M059J (cell line): ENCODE data around the gene KLK10. TPM values are rescaled to one million over a fixed set of nuclear protein-coding genes. Genes with fewer than 3 reads are reported as not detected.

Experiments used
- DNase-seq: peaks from one replicate; pipeline ENCODE4 v3.0.0-alpha.2; 2012; ENCODE audit warnings: low read depth
- total RNA-seq: library from RNA; depleted of rRNA; stranded (reverse); fragments of >200 nt; shearing (Covaris generic); gene quantifications from 2 replicates; pipeline ENCODE4 v1.2.3, GENCODE V29; 2014; rRNA removed

The KLK10 gene
- total RNA-seq = not detected in 2 replicates

- no peak for DNase-seq
Observed at GRCh38 chr19:51019544-51019925, at the start of gene KLK10. Gene KLK10, minus strand, starts transcription at chr19:51019709. Its CDS starts 579 bp downstream, at chr19:51019130.

GRCh38 chr19:51066393-51067186, 47.1 kb upstream of the KLK10 start:
- DNase-seq = no peak

- DNase-seq = no peak
Observed at GRCh38 chr19:51065221-51065960, 45.9 kb upstream of the KLK10 start.

- DNase-seq = no peak
Observed at GRCh38 chr19:51064534-51065220, 45.2 kb upstream of the KLK10 start, which contains the start of gene KLK13. Gene KLK13, minus strand, starts transcription at chr19:51065092. Its CDS starts 25 bp downstream, at chr19:51065067.

GRCh38 chr19:51063664-51064063, 44.2 kb upstream of the KLK10 start:
- no peak for DNase-seq

- no peak for DNase-seq
Observed at GRCh38 chr19:51060973-51061372, 41.5 kb upstream of the KLK10 start.

GRCh38 chr19:51060336-51060735, 40.8 kb upstream of the KLK10 start:
- no peak for DNase-seq

GRCh38 chr19:51059715-51060114, 40.2 kb upstream of the KLK10 start:
- no peak for DNase-seq

- DNase-seq = no peak
Observed at GRCh38 chr19:51055866-51056265, 36.4 kb upstream of the KLK10 start.

- no peak for DNase-seq
Observed at GRCh38 chr19:51047031-51047335, 27.5 kb upstream of the KLK10 start.

GRCh38 chr19:51044327-51044726, 24.8 kb upstream of the KLK10 start:
- no peak for DNase-seq

- no peak for DNase-seq
Observed at GRCh38 chr19:51043497-51043896, 24.0 kb upstream of the KLK10 start.

GRCh38 chr19:51040151-51040550, 20.6 kb upstream of the KLK10 start:
- no peak for DNase-seq

- no peak for DNase-seq
Observed at GRCh38 chr19:51036519-51036918, 17.0 kb upstream of the KLK10 start.

- DNase-seq = no peak
Observed at GRCh38 chr19:51034704-51035103, 15.2 kb upstream of the KLK10 start, which contains the start of gene KLK12. Gene KLK12, minus strand, starts transcription at chr19:51035002. Its CDS starts 381 bp downstream, at chr19:51034621.

- DNase-seq = no peak
Observed at GRCh38 chr19:51031880-51032225, 12.3 kb upstream of the KLK10 start.

GRCh38 chr19:51031220-51031879, 11.8 kb upstream of the KLK10 start:
- DNase-seq = no peak

GRCh38 chr19:51030631-51031030, 11.1 kb upstream of the KLK10 start:
- no peak for DNase-seq

- no peak for DNase-seq
Observed at GRCh38 chr19:51029718-51030117, 10.2 kb upstream of the KLK10 start.

- DNase-seq = no peak
Observed at GRCh38 chr19:51027873-51028272, 8.4 kb upstream of the KLK10 start.

- DNase-seq = no peak
Observed at GRCh38 chr19:51027126-51027806, 7.8 kb upstream of the KLK10 start.

- no peak for DNase-seq
Observed at GRCh38 chr19:51026554-51026831, 7.0 kb upstream of the KLK10 start, which contains the start of gene KLK11. Gene KLK11, minus strand, starts transcription at chr19:51026616. Its CDS starts 985 bp downstream, at chr19:51025631.
